ENCODE results near the gene STK17B. TPM values are rescaled to one million over a fixed set of nuclear protein-coding genes. Genes with fewer than 3 reads are reported as not detected.

Gene STK17B
- total and polyA plus RNA-seq, 9 donors: 4.8 to 8.1 (median 5.8) TPM

DNA sequence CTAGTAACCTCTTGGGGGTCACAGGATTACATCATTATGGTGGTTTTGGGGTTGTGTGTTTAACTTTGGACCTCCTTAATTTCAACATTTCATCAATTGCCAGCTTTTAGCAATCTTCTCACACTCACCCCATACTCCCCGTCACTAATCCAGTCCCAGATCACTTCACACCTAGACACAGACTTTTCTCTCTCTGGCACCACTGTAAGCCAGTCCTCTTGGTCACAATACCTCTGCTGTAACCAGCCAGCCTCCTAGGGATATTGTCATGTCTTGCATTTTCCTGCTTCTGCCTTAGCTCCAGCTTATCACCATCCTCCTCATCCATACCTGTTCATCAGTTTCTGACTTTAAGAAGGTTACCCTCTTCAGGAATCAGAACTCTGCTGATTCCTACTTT, 1.6 kb upstream of the STK17B start:
- no peak for DNase-seq
- 80% methylated on average over 1 of the region's 1 CpG for WGBS (ENCODE audit: insufficient coverage)
- no peaks in the 10 kb centered on the region for H3K27me3 ChIP-seq (ENCODE audit: control insufficient read depth, insufficient read depth, low read length)
- no peaks in the 10 kb centered on the region for H3K9me3 ChIP-seq (replicated peaks; ENCODE audit: control insufficient read depth, low read depth, low read length)
- H3K4me3 ChIP-seq (ENCODE audit: low read length): no peak overlapping the region
- peaks cover 3% of the 10 kb centered on the region for H3K4me1 ChIP-seq (ENCODE audit: control insufficient read depth, insufficient read depth, low read length)
- no peaks in the 10 kb centered on the region for H3K36me3 ChIP-seq (ENCODE audit: control insufficient read depth, insufficient read depth, low read length)
- no peak overlapping the region for H3K27ac ChIP-seq (ENCODE audit: low read length)

DNA sequence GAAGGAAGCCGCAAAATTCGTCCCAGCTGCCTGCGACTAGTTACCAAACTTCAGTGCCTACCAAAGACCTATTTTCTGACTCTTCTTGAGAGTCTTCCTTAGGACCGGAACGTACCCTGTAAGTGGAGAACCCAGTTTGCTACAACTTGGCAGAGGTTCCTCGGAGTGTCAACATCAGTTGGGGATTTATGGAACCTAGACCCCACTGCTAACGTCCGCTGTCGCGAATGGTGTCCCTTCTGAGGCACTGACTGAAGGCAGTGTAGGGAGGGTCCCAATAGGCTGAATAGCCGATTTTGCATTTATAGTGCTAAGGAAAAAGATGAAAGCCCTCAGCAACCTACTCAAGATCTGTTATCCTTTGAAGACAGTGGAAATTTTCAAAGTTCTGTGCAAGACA, 568 bp upstream of the STK17B start:
- Histone ChIP-seq H3K36me3 (ENCODE audit: control insufficient read depth, insufficient read depth, low read length) (no peaks in the 10 kb centered on the region), H3K27ac (ENCODE audit: low read length) (peak overlapping the region; percentile 73), H3K4me3 (ENCODE audit: low read length) (peak overlapping the region; percentile 54), H3K27me3 (ENCODE audit: control insufficient read depth, insufficient read depth, low read length) (no peaks in the 10 kb centered on the region), H3K9me3 (replicated peaks; ENCODE audit: control insufficient read depth, low read depth, low read length) (no peaks in the 10 kb centered on the region), H3K4me1 (ENCODE audit: control insufficient read depth, insufficient read depth, low read length) (peaks cover 3% of the 10 kb centered on the region)
- DNase-seq: peak; percentile 40
- WGBS (ENCODE audit: insufficient coverage): 0% methylated on average over 3 of the region's 11 CpGs

DNA sequence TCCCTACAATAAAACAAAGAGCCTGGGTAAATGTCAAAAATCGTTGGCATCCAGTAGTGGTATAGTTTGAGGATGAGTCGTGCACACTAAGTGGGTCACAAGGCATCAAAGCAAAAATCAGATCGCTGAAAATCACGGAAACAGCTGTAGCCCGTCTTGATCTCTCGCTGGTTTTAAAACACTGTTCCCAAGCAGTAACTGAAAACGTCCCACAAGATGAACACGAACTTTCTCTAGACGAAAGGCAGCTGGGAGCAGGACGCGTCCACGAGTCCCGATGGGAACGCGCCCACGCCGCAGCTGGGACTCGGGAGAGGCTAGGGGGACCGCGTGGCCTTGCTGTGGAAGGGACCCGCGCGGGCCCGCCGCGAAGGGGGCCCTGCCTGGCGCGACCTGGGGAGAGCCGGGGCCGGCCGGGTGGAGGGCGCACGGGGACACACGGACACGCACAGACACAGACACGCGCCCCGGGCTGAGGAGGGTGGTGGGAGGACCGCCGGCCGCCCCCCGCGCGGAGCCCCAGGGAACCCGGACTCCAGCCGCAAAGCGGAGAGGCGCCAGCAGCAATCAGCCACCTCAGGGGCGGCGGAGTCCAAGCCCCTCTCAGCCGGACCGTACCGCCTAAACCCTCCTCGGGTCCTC, 651 bp downstream of the STK17B start:
- WGBS (ENCODE audit: insufficient coverage): under 1% methylated on average over 54 of the region's 54 CpGs
- peak; percentile 64 for DNase-seq
- H3K4me3 ChIP-seq (ENCODE audit: low read length): peak overlapping the region; percentile 72
- peaks cover 3% of the 10 kb centered on the region for H3K4me1 ChIP-seq (ENCODE audit: control insufficient read depth, insufficient read depth, low read length)
- no peaks in the 10 kb centered on the region for H3K36me3 ChIP-seq (ENCODE audit: control insufficient read depth, insufficient read depth, low read length)
- H3K27me3 ChIP-seq (ENCODE audit: control insufficient read depth, insufficient read depth, low read length): no peaks in the 10 kb centered on the region
- H3K9me3 ChIP-seq (replicated peaks; ENCODE audit: control insufficient read depth, low read depth, low read length): no peaks in the 10 kb centered on the region
- peak overlapping the region; percentile 87 for H3K27ac ChIP-seq (ENCODE audit: low read length)

DNA sequence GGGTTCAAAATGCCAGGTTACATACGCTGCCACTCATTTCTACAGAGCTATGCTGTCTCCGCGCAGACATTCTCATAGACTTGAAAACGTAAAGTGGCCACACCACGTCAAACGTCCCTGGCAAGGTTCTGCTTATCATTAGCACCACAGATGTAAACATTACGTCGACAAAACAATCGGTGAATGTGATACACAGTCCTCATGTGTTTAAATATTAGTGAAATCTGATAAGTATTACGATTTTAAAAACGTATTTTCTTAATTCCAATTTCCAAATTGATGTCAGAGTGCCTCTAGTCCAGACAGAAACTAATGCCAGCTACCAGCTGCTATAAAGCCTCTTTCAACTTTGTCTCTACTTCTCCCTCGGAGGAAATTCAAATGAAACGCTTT, 1.2 kb downstream of the STK17B start:
- H3K27me3 ChIP-seq (ENCODE audit: control insufficient read depth, insufficient read depth, low read length): no peaks in the 10 kb centered on the region
- H3K4me1 ChIP-seq (ENCODE audit: control insufficient read depth, insufficient read depth, low read length): peaks cover 3% of the 10 kb centered on the region
- H3K36me3 ChIP-seq (ENCODE audit: control insufficient read depth, insufficient read depth, low read length): no peaks in the 10 kb centered on the region
- 0% methylated on average over 1 of the region's 13 CpGs for WGBS (ENCODE audit: insufficient coverage)
- H3K27ac ChIP-seq (ENCODE audit: low read length): peak overlapping the region; percentile 87
- peak; percentile 69 for DNase-seq
- no peaks in the 10 kb centered on the region for H3K9me3 ChIP-seq (replicated peaks; ENCODE audit: control insufficient read depth, low read depth, low read length)
- peak overlapping the region; percentile 72 for H3K4me3 ChIP-seq (ENCODE audit: low read length)

DNA sequence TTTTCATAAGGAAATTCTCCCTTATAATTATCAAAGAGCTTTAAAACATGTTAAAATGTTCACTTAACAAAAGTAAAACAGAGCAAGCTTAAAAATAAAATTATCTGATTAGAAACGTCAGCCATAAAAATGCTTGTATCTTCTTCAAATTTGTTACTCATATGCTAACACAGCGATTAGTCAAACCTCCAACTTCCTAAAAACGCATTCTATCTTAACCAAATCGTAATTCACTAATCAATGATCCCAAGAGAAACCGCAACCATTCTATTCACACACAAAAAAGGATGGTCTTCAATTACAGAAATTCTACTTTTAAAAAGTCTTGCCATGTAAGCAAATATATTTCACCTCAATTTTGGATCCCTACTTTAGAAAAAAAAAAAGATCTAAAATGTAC, 1.9 kb downstream of the STK17B start:
- peaks cover 3% of the 10 kb centered on the region for H3K4me1 ChIP-seq (ENCODE audit: control insufficient read depth, insufficient read depth, low read length)

DNA sequence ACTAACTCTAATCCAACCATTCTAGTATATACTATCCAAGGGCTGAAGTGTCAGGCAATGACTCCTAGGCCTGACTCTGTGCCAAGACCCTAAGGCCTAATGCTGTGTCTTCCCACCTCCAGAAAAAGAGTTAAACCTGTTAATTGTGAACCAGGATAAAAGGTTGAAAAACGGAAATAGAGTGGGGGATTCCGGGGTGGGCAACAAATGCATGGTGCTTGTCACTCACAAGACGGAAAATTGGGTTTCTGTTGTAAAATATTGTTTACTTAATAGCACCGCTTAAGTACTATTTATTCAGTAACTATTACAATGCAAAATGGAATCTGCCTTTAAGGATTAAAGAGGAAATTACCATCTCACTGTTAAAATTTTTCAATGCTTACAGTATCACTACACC, 3.2 kb downstream of the STK17B start:
- Histone ChIP-seq H3K9me3 (replicated peaks; ENCODE audit: control insufficient read depth, low read depth, low read length) (no peaks in the 10 kb centered on the region), H3K4me3 (ENCODE audit: low read length) (no peak overlapping the region), H3K36me3 (ENCODE audit: control insufficient read depth, insufficient read depth, low read length) (no peaks in the 10 kb centered on the region), H3K4me1 (ENCODE audit: control insufficient read depth, insufficient read depth, low read length) (peaks cover 3% of the 10 kb centered on the region), H3K27me3 (ENCODE audit: control insufficient read depth, insufficient read depth, low read length) (no peaks in the 10 kb centered on the region), H3K27ac (ENCODE audit: low read length) (no peak overlapping the region)
- WGBS (ENCODE audit: insufficient coverage): 80% methylated on average over 1 of the region's 4 CpGs
- DNase-seq: no peak

More for the DNA sequence above, 1.9 kb downstream of the STK17B start:
- Histone ChIP-seq H3K36me3 (ENCODE audit: control insufficient read depth, insufficient read depth, low read length) (no peaks in the 10 kb centered on the region), H3K9me3 (replicated peaks; ENCODE audit: control insufficient read depth, low read depth, low read length) (no peaks in the 10 kb centered on the region), H3K27ac (ENCODE audit: low read length) (no peak overlapping the region), H3K27me3 (ENCODE audit: control insufficient read depth, insufficient read depth, low read length) (no peaks in the 10 kb centered on the region), H3K4me3 (ENCODE audit: low read length) (peak overlapping the region; percentile 72)
- no peak for DNase-seq
- WGBS (ENCODE audit: insufficient coverage): 85% methylated on average over 3 of the region's 5 CpGs

DNA sequence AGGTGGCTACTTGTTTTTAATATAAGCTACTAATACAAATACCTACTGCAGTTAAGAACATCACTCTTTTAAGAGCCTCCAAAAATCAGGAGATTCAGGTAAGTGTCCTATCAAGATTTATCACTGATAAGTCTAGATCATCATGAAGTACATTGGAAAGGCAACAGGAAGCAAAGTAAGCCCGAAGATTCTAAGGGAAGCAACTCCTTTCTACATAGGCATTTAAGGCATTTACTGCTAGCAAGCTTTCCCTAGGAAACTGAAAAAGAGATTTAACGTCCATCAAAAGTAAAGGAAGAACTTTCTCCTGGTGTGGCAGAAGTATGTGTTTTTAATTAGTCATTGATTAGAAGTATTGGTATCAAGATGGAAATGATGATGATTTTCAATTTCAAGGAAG, 3.7 kb downstream of the STK17B start:
- Histone ChIP-seq H3K4me3 (ENCODE audit: low read length) (no peak overlapping the region), H3K4me1 (ENCODE audit: control insufficient read depth, insufficient read depth, low read length) (peaks cover 3% of the 10 kb centered on the region), H3K27ac (ENCODE audit: low read length) (no peak overlapping the region), H3K27me3 (ENCODE audit: control insufficient read depth, insufficient read depth, low read length) (no peaks in the 10 kb centered on the region), H3K9me3 (replicated peaks; ENCODE audit: control insufficient read depth, low read depth, low read length) (no peaks in the 10 kb centered on the region), H3K36me3 (ENCODE audit: control insufficient read depth, insufficient read depth, low read length) (peaks cover 3% of the 10 kb centered on the region)
- WGBS (ENCODE audit: insufficient coverage): no CpG with 5 or more reads among the region's 2 CpGs
- no peak for DNase-seq

DNA sequence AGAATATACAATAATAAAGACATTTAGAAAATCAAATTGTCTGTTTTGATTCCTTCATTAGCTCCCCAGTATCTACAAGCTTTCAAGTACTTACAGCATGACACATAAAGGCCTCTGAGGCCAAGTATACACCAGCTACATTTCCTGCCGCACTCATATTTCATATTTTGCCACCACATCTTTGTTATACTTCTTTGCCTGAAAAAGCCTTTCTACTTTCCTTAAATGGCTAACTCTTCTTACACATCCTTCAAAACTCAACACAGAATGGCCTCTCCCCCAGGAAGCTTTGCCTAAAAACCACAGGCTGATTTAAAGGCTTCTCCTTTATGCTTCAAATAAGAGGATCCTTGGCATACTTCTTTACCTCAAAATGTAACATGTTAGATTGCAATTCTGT, 4.5 kb downstream of the STK17B start:
- H3K4me1 ChIP-seq (ENCODE audit: control insufficient read depth, insufficient read depth, low read length): peaks cover under 1% of the 10 kb centered on the region
- H3K36me3 ChIP-seq (ENCODE audit: control insufficient read depth, insufficient read depth, low read length): peaks cover 3% of the 10 kb centered on the region
- no peak overlapping the region for H3K27ac ChIP-seq (ENCODE audit: low read length)
- WGBS (ENCODE audit: insufficient coverage): 80% methylated on average over 1 of the region's 1 CpG
- H3K27me3 ChIP-seq (ENCODE audit: control insufficient read depth, insufficient read depth, low read length): no peaks in the 10 kb centered on the region
- DNase-seq: peak; percentile 10
- H3K4me3 ChIP-seq (ENCODE audit: low read length): no peak overlapping the region
- no peaks in the 10 kb centered on the region for H3K9me3 ChIP-seq (replicated peaks; ENCODE audit: control insufficient read depth, low read depth, low read length)

DNA sequence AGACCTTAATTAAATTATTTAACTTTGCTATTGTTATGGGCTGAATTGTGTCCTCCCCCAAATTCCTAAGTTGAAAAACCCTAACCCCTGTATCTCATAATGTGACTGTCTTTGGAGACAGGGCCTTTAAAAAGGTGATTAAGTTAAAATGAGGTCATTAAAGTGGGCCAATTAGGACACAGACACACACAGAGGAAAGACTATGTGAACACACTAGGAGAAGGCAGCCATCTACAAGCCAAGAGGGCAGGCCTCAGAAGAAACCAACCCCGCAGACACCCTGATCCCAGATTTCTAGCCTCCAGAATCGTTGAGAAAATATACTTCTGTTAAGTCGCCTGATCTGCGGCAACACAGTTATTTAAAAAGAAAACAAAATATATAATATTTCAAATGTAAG, 6.4 kb downstream of the STK17B start:
- Histone ChIP-seq H3K4me3 (ENCODE audit: low read length) (no peak overlapping the region), H3K27ac (ENCODE audit: low read length) (no peak overlapping the region), H3K27me3 (ENCODE audit: control insufficient read depth, insufficient read depth, low read length) (no peaks in the 10 kb centered on the region)

DNA sequence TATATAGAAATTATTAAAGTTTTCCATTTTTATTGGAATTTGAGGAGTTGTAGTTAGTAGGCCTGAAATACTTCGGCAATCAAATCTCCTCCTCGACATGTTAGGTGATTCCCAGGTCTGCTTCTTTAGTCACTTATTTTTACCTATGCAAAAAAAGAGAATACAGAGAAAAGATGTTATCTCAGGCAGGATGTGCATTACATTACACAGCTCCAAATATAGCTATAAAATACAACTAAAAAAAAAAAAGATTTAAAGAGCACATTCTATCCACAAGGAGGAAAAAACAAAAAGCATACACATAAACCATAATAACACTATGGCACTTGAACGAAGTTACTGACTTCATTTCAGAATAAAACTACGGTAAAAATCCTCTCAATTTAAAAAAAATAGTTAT, 8.1 kb downstream of the STK17B start:
- Histone ChIP-seq H3K27ac (ENCODE audit: low read length) (no peak overlapping the region), H3K36me3 (ENCODE audit: control insufficient read depth, insufficient read depth, low read length) (peaks cover 5% of the 10 kb centered on the region), H3K27me3 (ENCODE audit: control insufficient read depth, insufficient read depth, low read length) (no peaks in the 10 kb centered on the region), H3K4me1 (ENCODE audit: control insufficient read depth, insufficient read depth, low read length) (no peaks in the 10 kb centered on the region), H3K4me3 (ENCODE audit: low read length) (no peak overlapping the region), H3K9me3 (replicated peaks; ENCODE audit: control insufficient read depth, low read depth, low read length) (no peaks in the 10 kb centered on the region)
- DNase-seq: no peak
- no CpG with 5 or more reads among the region's 4 CpGs for WGBS (ENCODE audit: insufficient coverage)

More for the DNA sequence above, 6.4 kb downstream of the STK17B start:
- Histone ChIP-seq H3K4me1 (ENCODE audit: control insufficient read depth, insufficient read depth, low read length) (no peaks in the 10 kb centered on the region), H3K36me3 (ENCODE audit: control insufficient read depth, insufficient read depth, low read length) (peaks cover 5% of the 10 kb centered on the region), H3K9me3 (replicated peaks; ENCODE audit: control insufficient read depth, low read depth, low read length) (no peaks in the 10 kb centered on the region)
- no peak for DNase-seq
- WGBS (ENCODE audit: insufficient coverage): no CpG with 5 or more reads among the region's 4 CpGs
